Measurements from ENCODE around the gene BMP7.
"Not testable (repeated sequence)": the region's sequence is repeated elsewhere in the genome, so short reads cannot be mapped to it uniquely, and the experiment has no call there.

Gene BMP7

GRCh38 chr20:57163041-57163440 is 103.4 kb downstream of the BMP7 start:
- no peak for DNase-seq

- DNase-seq = no peak
Measured at GRCh38 chr20:57162362-57162652, 104.1 kb downstream of the BMP7 start.

DNA sequence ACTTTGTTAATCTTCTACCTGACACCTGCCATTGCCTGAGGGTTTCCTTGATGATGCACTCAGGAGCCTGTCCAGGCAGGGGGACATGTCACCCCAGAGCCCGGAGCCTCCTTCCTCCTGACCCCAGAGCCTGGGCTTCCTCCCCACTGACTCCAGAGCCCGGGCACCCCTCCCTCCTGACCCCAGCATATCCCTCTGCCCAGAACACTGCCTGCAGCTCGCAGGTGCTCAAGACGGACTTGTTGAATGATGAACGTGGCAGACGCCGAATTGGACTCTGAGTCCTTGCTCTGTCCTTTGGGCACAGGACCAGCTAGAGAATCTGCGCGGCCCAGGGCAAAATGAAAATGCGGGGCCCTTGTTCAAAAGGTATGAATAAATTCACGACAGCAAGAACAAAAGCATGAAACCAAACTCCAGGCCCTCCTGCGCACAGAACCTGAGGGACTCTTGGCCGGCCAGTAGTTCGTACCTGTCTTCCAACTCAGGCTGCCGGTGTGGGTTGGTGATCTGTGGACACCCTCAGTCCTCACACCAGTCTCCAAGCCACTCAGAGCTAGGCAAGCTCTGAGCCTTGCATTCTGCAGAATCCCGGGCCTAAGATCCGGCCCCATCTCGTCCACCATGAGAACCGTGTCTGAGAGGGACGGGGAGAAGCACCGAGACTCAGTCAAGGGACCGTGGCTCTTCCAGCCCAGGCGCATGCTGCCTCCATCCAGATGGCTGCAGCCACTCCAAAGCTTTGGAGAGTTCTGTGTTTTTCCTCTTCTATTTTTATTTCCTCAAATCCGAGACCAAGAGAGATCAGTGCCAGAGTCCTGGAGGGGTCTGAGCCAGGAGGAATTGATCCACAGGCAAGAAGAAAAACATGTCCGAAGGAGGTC is 104.7 kb downstream of the BMP7 start:
- DNase-seq = no peak

DNA sequence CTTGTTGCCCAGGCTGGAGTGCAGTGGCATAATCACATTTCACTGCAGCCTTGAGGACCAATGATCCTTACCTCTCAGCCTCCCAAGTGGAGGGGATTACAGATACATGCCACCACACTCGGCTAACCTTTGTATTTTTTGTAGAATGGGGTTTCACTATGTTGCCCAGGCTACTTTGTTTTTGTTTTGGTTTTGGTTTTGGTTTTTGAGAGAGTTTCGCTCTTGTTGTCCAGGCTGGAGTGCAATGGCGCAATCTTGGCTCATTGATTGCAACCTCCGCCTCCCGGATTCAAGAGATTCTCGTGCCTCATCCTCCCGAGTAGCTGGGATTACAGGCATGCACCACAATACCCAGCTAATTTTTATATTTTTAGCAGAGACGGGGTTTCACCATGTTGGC is 105.5 kb downstream of the BMP7 start:
- DNase-seq = no peak

GRCh38 chr20:57159945-57160610 is 106.4 kb downstream of the BMP7 start:
- DNase-seq = no peak

DNA sequence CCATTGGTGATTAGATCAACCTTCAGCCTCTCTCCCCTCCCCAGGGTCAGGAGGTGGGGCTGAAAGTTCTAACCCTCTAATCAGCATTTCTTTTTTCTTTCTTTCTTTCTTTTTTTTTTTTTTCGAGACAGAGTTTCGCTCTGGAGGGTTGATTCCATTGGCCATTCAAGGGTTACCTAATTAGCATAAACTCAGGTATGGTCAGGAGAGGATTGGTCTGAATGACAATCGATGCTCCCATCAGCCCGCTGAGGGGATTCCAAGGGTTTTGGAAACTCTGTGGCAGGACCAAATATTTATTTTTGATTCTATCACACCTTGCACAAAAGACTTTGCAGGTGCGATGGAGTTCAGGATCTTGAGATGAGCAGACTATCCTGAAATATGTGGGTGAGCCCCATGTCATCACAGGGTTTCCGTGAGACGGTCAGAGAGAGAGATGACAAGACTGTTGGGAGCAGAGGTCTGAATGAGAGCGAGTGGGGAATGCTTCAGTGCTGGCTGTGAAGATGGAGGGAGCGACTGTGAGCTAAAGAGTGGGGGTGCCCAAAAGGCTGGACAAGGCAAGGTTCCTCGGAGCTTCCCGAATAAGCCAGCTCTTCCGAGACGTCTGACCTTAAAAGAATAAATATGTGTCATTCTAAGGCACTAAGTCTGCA is 107.1 kb downstream of the BMP7 start:
- no peak for DNase-seq

DNA sequence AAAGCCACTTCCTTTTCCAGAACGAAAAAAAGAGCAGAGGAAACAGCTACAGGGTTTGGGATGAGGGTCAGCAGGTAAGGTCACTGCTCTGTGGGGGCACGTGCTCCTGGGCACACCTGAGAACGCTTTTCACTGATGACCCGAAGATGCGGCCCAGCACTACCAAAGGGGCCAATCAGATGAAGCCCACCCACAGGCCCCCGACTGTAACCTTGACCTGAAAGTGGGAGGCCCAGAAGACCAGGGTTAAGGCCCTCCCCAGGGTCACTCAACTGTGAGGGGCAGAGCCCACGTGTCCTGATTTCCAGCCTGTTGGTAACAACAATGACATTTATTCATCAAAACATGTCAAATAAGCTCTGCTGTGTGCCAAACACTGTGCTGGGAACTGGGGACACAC is 108.0 kb downstream of the BMP7 start:
- DNase-seq = no peak

GRCh38 chr20:57157787-57158186 is 108.7 kb downstream of the BMP7 start:
- DNase-seq = not testable (repeated sequence)

GRCh38 chr20:57157106-57157691 is 109.2 kb downstream of the BMP7 start:
- no peak for DNase-seq

DNA sequence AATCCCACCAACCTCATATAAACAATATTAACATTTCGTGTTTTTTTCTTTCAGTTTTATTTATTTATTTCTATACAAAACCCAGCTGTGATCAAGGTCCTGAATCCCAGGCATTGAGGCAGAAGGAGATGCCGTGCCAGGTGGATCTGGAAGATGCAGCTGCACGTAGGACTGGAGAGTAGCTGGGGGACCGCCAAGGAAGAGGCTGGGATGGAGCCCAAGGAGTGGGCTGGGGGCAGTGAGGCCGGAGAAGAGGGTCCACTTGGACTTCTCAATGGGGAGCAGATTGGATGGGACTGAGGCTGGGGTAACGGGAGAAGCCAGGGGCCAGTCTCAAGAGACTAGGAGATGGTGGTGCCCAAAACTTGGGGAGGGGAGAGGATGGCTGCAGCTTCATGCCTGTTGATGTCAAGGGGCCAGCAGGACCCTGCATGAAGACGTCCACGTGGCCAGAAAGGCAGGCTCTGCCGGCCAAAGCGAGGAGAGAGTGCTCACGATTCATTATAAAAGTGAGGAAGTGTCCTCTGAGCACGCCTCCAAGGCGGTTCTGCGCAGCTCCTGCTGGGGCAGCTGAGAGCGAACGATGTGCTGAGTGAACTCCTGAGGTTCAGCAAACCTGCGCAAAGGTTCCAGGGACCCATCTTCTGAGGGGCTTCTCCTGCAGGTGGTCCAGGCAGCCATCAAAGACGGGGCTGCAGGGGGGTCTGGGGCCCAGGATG is 110.3 kb downstream of the BMP7 start:
- no peak for DNase-seq

GRCh38 chr20:57155415-57155814 is 111.0 kb downstream of the BMP7 start:
- no peak for DNase-seq

DNA sequence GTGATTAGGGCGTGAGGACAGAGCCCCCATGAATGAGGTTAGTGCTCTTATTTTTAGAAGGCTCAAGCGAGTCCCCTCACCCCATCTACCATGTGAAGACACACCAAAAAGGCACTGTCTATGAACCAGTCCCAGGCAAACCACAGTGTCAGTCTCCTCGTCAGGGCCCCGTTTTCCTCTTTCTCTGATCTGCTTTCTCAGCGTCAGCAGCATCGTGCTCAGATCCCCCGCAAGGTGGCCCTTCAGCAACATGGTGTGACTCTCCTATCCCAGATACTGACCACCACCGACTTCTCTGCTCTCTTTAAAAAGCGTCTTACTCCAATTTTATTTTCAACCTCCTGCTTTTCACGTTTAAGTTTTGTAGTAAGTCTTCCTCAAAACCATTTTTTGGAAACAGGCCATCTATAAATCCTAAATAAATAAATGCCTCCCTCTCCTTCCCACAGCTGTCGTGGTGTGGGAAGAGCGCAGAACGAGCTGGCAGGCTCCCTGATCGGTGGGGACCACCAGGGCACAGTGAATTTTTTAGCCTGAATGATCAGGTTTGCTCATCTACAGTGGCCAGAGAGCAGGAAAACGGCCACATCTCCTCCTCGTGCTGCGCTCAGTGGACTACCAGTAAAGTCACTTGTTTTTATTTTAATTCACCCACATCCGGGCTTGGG is 113.1 kb downstream of the BMP7 start:
- DNase-seq = no peak

- no peak for DNase-seq
Measured at GRCh38 chr20:57152557-57152956, 113.9 kb downstream of the BMP7 start.

DNA sequence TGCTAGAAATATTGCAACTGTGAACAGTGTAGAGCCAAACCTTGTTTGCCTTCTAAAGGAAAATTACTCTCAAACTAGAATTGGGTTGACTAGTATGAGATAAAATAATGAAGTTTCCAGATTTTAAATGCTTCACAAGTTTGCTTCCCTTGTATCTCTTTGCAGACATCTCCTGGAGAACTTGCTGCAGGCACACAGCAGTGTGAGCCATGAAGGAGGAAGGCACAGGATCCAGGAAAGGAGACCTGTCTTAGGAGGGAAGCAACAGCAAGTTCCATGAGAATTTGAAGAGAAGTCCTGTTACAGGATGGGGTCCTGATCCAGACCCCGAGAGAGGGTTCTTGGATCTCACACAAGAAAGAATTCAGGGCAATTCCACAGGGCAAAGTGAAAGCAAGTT is 115.9 kb downstream of the BMP7 start:
- no peak for DNase-seq

DNA sequence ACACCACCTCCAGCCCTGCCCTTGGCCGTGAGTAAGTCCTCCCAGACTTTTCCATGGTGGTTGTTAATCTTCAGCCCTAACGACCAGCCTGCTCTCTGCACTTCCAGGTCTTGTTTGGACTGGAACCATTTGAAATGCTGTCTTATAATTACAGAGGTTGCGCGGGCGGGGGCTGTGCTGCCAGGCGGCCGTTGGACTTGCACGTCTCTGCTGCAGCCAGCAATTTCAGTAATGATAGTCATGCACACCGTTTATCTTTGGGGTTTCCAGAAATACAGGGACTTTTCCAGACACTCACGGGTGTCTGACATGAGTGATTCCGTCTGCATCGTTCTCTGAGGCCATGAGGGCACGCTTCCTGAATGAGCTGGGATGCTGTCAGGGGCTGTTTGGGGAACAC is 118.2 kb downstream of the BMP7 start:
- DNase-seq = no peak

GRCh38 chr20:57147185-57147584 is 119.3 kb downstream of the BMP7 start:
- no peak for DNase-seq

DNA sequence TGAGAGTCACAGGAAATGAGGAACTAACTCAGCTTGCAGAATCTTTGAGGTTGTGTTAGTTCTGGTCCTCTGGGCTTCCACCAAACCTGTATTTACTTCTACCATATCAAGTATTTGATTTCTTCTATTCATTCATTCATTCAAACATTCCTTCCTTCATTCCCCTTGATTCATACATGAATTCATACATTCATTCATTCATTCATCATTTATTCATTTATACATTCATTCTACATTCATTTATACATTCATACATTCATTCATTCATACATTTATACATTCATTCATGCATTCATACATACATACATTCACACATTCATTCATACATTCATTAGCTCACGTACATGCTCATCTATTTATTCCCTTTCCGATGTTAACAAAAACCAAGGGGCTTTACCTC is 120.3 kb downstream of the BMP7 start:
- DNase-seq = no peak

- no peak for DNase-seq
Measured at GRCh38 chr20:57145089-57145631, 121.3 kb downstream of the BMP7 start.

- DNase-seq = no peak
Measured at GRCh38 chr20:57143173-57143572, 123.3 kb downstream of the BMP7 start.

DNA sequence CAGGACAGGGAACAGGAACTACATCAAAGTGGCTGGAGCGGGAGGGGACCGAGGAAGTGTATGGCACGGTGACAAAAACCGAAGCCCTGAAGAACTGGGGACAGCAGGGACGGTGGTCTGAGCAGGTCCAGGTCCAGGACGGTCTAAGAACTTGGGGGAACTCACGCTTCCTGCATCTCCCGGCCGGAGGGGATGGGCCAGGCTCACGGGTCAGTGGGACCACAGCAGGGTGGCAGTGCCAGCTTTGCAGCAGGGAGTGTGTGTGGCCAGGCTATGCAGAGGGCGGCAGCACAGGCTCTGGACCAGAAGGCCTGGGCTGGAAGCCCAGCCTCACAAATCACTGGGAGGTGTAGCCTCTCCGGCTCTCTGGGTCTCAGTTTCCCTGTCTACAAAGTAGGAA is 123.8 kb downstream of the BMP7 start:
- DNase-seq = no peak

- DNase-seq = no peak
Measured at GRCh38 chr20:57141492-57141891, 124.9 kb downstream of the BMP7 start.

DNA sequence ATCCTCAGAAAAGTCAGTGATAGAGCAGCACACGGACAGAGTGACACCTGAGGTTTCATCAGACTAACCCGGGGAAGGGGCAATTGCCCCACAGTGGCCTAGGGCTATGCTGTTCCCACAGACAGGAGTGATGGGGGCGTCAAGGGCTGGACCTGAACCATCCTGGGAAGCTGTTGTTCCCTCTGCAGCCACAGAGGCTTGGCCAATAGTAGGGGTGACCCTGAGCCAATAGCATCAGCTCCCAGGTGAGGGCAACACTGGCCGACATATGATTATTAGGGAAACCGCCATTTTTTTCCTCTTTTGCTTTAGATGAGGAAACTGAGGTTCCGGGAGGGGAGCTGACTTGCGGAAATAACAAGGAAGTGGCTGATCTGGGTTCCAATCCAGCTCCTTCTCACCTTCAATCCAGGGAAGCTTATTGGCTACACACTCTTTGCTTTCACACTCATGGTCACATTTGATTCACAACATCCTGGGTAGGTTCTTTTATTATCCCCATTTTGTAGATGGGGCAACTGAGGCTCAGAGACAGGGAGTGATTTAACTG is 126.0 kb downstream of the BMP7 start:
- no peak for DNase-seq

Data from activated CD4-positive, CD25-positive, alpha-beta regulatory T cell treated with anti-CD3 and anti-CD28 coated beads, Interleukin-2, amount 50 U/mL, for 72 hours (primary cell).